ENCODE measurements around the gene MERTK. TPM values are rescaled to one million over a fixed set of nuclear protein-coding genes. Genes with fewer than 3 reads are reported as not detected.
"Not testable (repeated sequence)": the region's sequence is repeated elsewhere in the genome, so short reads cannot be mapped to it uniquely, and the experiment has no call there.

MERTK gene
- total and polyA plus RNA-seq, 2 donors from 2014 or later = 9.2 to 32.2 TPM

DNA sequence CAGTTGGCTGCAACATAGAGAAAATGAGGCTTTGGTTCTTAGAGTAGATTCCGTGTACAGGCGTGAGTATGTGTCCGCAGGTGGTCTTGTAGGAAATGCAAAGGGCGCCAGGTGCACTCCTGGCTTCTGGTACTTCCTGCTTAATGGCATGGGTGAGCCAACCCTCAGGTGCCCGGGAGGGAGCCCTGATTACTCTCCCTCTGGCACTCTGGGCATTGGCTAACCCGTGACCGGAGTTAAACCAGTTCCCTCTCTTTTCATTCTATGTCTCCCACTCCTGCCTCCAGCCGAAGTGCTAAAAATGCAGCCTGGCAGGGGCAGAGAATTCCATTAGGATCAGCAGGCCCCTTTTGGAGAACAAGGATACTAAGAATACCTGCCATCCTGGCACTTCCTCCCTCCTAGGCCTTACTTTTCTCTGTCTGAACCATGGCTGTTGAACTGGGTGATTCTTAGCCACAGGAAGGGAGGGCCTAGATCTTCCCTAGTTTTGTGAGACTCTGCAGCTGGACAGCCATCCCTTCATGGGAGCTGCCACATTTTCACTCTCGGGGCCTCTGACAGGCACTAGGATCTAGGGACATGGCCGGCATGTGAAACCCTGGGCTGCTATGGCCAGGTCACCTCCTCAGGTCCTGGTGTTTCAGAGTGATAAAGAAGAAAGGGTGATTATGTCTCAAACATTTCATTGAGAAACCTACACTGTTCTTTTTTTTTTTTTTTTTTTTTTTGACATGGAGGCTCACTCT lies 6.5 kb downstream of the MERTK start:
- peaks cover 17 to 67% (median 45%) of the 10 kb centered on the region in 3 donors for H3K4me1 ChIP-seq (ENCODE audit: control insufficient read depth in 2 of 3, insufficient read depth in 2 of 3, low read depth in 1 of 3, low read length in 3 of 3)
- H3K27ac ChIP-seq (ENCODE audit: low read depth in 2 of 2, low read length in 2 of 2) = peak overlapping the region; percentile 29 to 73
- TF ChIP-seq, protein P1, sequence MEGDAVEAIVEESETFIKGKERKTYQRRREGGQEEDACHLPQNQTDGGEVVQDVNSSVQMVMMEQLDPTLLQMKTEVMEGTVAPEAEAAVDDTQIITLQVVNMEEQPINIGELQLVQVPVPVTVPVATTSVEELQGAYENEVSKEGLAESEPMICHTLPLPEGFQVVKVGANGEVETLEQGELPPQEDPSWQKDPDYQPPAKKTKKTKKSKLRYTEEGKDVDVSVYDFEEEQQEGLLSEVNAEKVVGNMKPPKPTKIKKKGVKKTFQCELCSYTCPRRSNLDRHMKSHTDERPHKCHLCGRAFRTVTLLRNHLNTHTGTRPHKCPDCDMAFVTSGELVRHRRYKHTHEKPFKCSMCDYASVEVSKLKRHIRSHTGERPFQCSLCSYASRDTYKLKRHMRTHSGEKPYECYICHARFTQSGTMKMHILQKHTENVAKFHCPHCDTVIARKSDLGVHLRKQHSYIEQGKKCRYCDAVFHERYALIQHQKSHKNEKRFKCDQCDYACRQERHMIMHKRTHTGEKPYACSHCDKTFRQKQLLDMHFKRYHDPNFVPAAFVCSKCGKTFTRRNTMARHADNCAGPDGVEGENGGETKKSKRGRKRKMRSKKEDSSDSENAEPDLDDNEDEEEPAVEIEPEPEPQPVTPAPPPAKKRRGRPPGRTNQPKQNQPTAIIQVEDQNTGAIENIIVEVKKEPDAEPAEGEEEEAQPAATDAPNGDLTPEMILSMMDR (IDR thresholded peaks at IDR 0.05; ENCODE audit: borderline replicate concordance, extremely low read depth, insufficient read depth) = no peak
- no peaks in the 10 kb centered on the region for H3K36me3 ChIP-seq (ENCODE audit: control insufficient read depth in 2 of 3, insufficient read depth in 3 of 3, low read length in 3 of 3)
- intact Hi-C loops (cut with DNase I) = no loop called here
- no peaks in the 10 kb centered on the region for H3K27me3 ChIP-seq (ENCODE audit: control insufficient read depth, insufficient read depth, low read length)
- DNase-seq = peak in 1 of 5 donors; percentile 61
- no peak overlapping the region for H3K4me3 ChIP-seq (ENCODE audit: low read length in 3 of 3)
- no peaks in the 10 kb centered on the region for H3K9me3 ChIP-seq (ENCODE audit: control insufficient read depth in 2 of 3, insufficient read depth in 1 of 3, low read length in 3 of 3)
- H3K9ac ChIP-seq (ENCODE audit: low read length in 3 of 3) = no peak overlapping the region
- FAIRE-seq = no peak

DNA sequence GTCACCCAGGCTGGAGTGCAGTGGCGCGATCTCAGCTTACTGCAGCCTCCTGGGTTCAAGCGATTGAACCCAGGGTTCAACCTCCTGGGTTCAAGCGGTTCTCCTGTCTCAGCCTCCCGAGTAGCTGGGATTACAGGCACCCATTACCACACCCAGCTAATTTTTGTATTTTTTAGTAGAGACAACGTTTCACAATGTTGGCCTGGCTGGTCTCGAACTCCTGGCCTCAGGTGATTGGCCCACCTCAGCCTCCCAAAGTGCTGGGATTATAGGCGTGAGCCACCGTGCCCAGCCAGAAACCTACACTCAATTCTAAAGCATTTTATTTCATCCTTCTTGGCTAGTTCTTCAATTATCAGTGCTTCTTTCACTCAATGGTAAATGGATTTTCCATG lies 7.1 kb downstream of the MERTK start:
- H3K27ac ChIP-seq (ENCODE audit: low read depth in 2 of 2, low read length in 2 of 2) = peak overlapping the region; percentile 20 to 78
- intact Hi-C loops (cut with DNase I); H3K27me3 ChIP-seq (ENCODE audit: control insufficient read depth, insufficient read depth, low read length); H3K36me3 ChIP-seq (ENCODE audit: control insufficient read depth in 2 of 3, insufficient read depth in 3 of 3, low read length in 3 of 3); FAIRE-seq; H3K9me3 ChIP-seq (ENCODE audit: control insufficient read depth in 2 of 3, insufficient read depth in 1 of 3, low read length in 3 of 3); H3K4me3 ChIP-seq (ENCODE audit: low read length in 3 of 3): not testable (repeated sequence)
- H3K9ac ChIP-seq (ENCODE audit: low read length in 3 of 3) = peak overlapping the region in 1 of 3 donors; percentile 10
- DNase-seq = peak in 1 of 5 donors; percentile 4
- H3K4me1 ChIP-seq (ENCODE audit: control insufficient read depth in 2 of 3, insufficient read depth in 2 of 3, low read depth in 1 of 3, low read length in 3 of 3) = peaks cover 17 to 67% (median 45%) of the 10 kb centered on the region in 3 donors

DNA sequence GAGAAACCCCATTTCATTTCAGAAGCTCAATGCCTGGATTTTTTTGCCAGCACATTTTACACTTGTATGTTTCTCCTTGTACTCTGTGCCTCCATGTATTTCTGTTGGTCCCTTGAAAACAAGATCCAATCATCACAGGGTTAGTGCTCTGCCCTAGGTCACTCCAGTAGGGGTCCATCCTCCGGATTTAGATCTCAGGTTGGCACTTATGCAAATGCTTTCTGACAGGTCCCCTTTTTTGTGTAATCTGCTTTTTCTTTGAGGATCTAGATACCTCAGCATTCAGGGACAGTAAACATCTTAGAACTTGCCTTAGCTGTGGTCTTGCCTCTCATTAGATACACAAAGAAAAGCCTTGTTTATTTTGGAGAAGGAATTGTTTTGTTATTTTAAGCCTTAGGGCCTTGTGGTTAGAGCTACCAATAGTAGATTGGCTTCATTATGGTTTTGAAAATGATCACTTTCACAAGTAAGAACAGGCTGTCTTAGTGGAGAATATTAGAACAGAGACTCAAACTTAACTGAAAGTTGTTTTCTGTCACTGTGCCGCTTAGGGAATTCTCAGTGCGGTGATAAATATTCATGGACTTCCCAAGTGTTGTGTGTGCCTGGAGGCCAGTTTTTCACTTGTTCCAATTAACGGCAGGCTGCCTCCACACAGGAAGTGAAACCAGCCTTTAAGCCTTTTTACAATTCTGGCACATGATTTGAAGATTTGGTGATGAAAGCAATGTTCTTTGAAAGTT lies 7.8 kb downstream of the MERTK start:
- intact Hi-C loops (cut with DNase I) = no loop called here
- no peaks in the 10 kb centered on the region for H3K9me3 ChIP-seq (ENCODE audit: control insufficient read depth in 2 of 3, insufficient read depth in 1 of 3, low read length in 3 of 3)
- TF ChIP-seq, protein P1 (IDR thresholded peaks at IDR 0.05; ENCODE audit: borderline replicate concordance, extremely low read depth, insufficient read depth) = no peak
- peak overlapping the region in 1 of 3 donors; percentile 10 for H3K9ac ChIP-seq (ENCODE audit: low read length in 3 of 3)
- no peaks in the 10 kb centered on the region for H3K36me3 ChIP-seq (ENCODE audit: control insufficient read depth in 2 of 3, insufficient read depth in 3 of 3, low read length in 3 of 3)
- peak in 4 of 5 donors; percentile 32 to 85 (median 68) for DNase-seq
- peaks cover 17 to 66% (median 44%) of the 10 kb centered on the region in 3 donors for H3K4me1 ChIP-seq (ENCODE audit: control insufficient read depth in 2 of 3, insufficient read depth in 2 of 3, low read depth in 1 of 3, low read length in 3 of 3)
- H3K27ac ChIP-seq (ENCODE audit: low read depth in 2 of 2, low read length in 2 of 2) = peak overlapping the region; percentile 20 to 78
- peak; percentile 38 for FAIRE-seq
- H3K27me3 ChIP-seq (ENCODE audit: control insufficient read depth, insufficient read depth, low read length) = no peaks in the 10 kb centered on the region
- H3K4me3 ChIP-seq (ENCODE audit: low read length in 3 of 3) = peak overlapping the region in 1 of 3 donors; percentile 3

DNA sequence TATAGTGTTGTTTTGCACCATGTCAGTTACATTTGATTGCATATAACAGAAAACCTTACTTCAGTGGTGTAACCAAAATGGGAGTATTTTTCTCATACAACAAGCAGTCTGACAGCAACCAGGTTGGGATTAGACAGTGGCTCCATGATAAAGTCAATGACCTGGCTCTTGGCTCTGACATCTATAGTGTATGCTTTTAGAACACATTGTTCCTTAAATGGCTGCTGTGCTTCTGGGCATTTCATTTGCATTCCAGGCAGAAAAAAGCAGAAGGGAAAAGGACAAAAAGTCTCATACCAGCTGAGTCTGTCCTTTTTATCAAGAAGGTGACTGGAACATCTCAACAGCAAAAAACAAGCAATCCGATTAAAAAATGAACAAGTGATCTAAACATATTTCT lies 10.2 kb downstream of the MERTK start:
- no peak for DNase-seq
- Histone ChIP-seq H3K4me1 (ENCODE audit: control insufficient read depth in 2 of 3, insufficient read depth in 2 of 3, low read depth in 1 of 3, low read length in 3 of 3) (peaks cover 17 to 53% (median 39%) of the 10 kb centered on the region in 3 donors), H3K9me3 (ENCODE audit: control insufficient read depth in 2 of 3, insufficient read depth in 1 of 3, low read length in 3 of 3) (no peaks in the 10 kb centered on the region), H3K9ac (ENCODE audit: low read length in 3 of 3) (no peak overlapping the region), H3K27me3 (ENCODE audit: control insufficient read depth, insufficient read depth, low read length) (no peaks in the 10 kb centered on the region), H3K36me3 (ENCODE audit: control insufficient read depth in 2 of 3, insufficient read depth in 3 of 3, low read length in 3 of 3) (no peaks in the 10 kb centered on the region), H3K27ac (ENCODE audit: low read depth in 2 of 2, low read length in 2 of 2) (peak overlapping the region in 1 of 2 donors; percentile 19), H3K4me3 (ENCODE audit: low read length in 3 of 3) (no peak overlapping the region)
- TF ChIP-seq, protein P1 (IDR thresholded peaks at IDR 0.05; ENCODE audit: borderline replicate concordance, extremely low read depth, insufficient read depth) = no peak
- FAIRE-seq = no peak
- intact Hi-C loops (cut with DNase I) = no loop called here

All from kidney (tissue), 14 donors.